IMR-90 (cell line): ENCODE measurements around the gene ADORA2A. TPM values are rescaled to one million over a fixed set of nuclear protein-coding genes. Genes with fewer than 3 reads are reported as not detected.

Experiments
- ATAC-seq: fragments of 200-7000 bp; cut with Tn5 transposase; 2 replicates; pipeline ENCODE4 v1.9.1; 2020; ENCODE audit warnings: low read depth, mild to moderate bottlenecking, moderate library complexity
- BruUV-seq: library from RNA; stranded (reverse); fragments of 400-500 nt; replicated peaks from 2 replicates; lab custom pipeline; 2021; lab: Mats Ljungman, UMichigan
- CTCF ChIA-PET: fragments of 300-600 bp; formaldehyde crosslinking; extraction: SDS; loops from one replicate; lab custom pipeline; 2021; ENCODE audit warnings: antibody characterized with exemption; lab: Yijun Ruan, JAX
- POLR2A ChIA-PET: fragments of 300-600 bp; sonication (Branson Sonifier 250); formaldehyde crosslinking; loops from one replicate; lab custom pipeline; 2022; ENCODE audit warnings: antibody characterized with exemption; ENCODE audit not compliant: unreplicated experiment; lab: Charles Lee
- DNase-seq: peaks from one replicate; pipeline ENCODE4 v3.0.0; 2013
- H2AFZ ChIP-seq: replicated peaks from 2 replicates; pipeline ENCODE3; 2013; ENCODE audit warnings: low read length, mild to moderate bottlenecking; ENCODE audit not compliant: poor library complexity
- H2AK5ac ChIP-seq: 2 replicates; pipeline ENCODE4 v1.6.1; 2013; ENCODE audit warnings: low read depth, low read length, inconsistent platforms
- H2AK9ac ChIP-seq: replicated peaks from 2 replicates; pipeline ENCODE3; 2013; ENCODE audit warnings: mild to moderate bottlenecking, low read depth, low read length, moderate library complexity; ENCODE audit not compliant: poor library complexity
- H2BK120ac ChIP-seq: 2 replicates; pipeline ENCODE4 v1.6.1; 2013; ENCODE audit warnings: low read depth, low read length, inconsistent platforms
- H2BK15ac ChIP-seq: 3 replicates; pipeline ENCODE4 v1.6.1; 2013; ENCODE audit warnings: low read depth, low read length, inconsistent platforms
- H2BK20ac ChIP-seq: 2 replicates; pipeline ENCODE4 v1.6.1; 2013; ENCODE audit warnings: low read depth, mild to moderate bottlenecking, inconsistent platforms, low read length, moderate library complexity
- H2BK5ac ChIP-seq: 2 replicates; pipeline ENCODE4 v1.6.1; 2013; ENCODE audit warnings: mild to moderate bottlenecking, low read depth, low read length, inconsistent platforms; ENCODE audit not compliant: poor library complexity, severe bottlenecking
- H3K14ac ChIP-seq: replicated peaks from 2 replicates; pipeline ENCODE4 v1.6.1; 2013; ENCODE audit warnings: low read depth, low read length, inconsistent platforms
- H3K18ac ChIP-seq: 2 replicates; pipeline ENCODE4 v1.6.1; 2013; ENCODE audit warnings: low read depth, low read length, control low read depth
- H3K23ac ChIP-seq: 2 replicates; pipeline ENCODE4 v1.6.1; 2013; ENCODE audit warnings: low read depth, low read length, inconsistent platforms
- H3K27ac ChIP-seq: 2 replicates; pipeline ENCODE4 v1.5.1; 2013; ENCODE audit warnings: mild to moderate bottlenecking, control low read depth, low read length; ENCODE audit not compliant: insufficient read depth
- H3K27me3 ChIP-seq: 2 replicates; pipeline ENCODE4 v1.6.1; 2013; ENCODE audit warnings: low read length; ENCODE audit not compliant: control insufficient read depth, insufficient read depth
- H3K36me3 ChIP-seq: 2 replicates; pipeline ENCODE4 v1.6.1; 2013; ENCODE audit warnings: low read length, mixed read lengths; ENCODE audit not compliant: control insufficient read depth, insufficient read depth
- H3K4ac ChIP-seq: 2 replicates; pipeline ENCODE4 v1.6.1; 2013; ENCODE audit warnings: low read depth, low read length, inconsistent platforms
- H3K4me1 ChIP-seq: 2 replicates; pipeline ENCODE4 v1.6.1; 2013; ENCODE audit warnings: low read length, mixed read lengths; ENCODE audit not compliant: control insufficient read depth, insufficient read depth
- H3K4me2 ChIP-seq: 2 replicates; pipeline ENCODE4 v1.6.1; 2013; ENCODE audit warnings: low read depth, mild to moderate bottlenecking, control low read depth, low read length, moderate library complexity
- H3K4me3 ChIP-seq: 2 replicates; pipeline ENCODE4 v1.5.1; 2013; ENCODE audit warnings: low read depth, mild to moderate bottlenecking, control low read depth, low read length, moderate library complexity; ENCODE audit not compliant: insufficient read depth
- H3K56ac ChIP-seq: 2 replicates; pipeline ENCODE4 v1.6.1; 2013; ENCODE audit warnings: low read length, inconsistent platforms; ENCODE audit not compliant: insufficient read depth; ENCODE audit errors: extremely low read depth
- H3K79me1 ChIP-seq, 2 experiments: 2 replicates each; pipeline ENCODE4 v1.6.1; 2013; ENCODE audit warnings: low read length in 2 of 2, inconsistent platforms in 1 of 2, low read depth in 1 of 2
- H3K9ac ChIP-seq: 2 replicates; pipeline ENCODE4 v1.6.1; 2013; ENCODE audit warnings: low read depth, low read length, control low read depth
- H3K9me1 ChIP-seq: 2 replicates; pipeline ENCODE4 v1.6.1; 2013; ENCODE audit warnings: low read length, inconsistent platforms; ENCODE audit not compliant: insufficient read depth
- H3K9me3 ChIP-seq: 2 replicates; pipeline ENCODE4 v1.6.1; 2013; ENCODE audit warnings: low read length; ENCODE audit not compliant: control insufficient read depth, insufficient read depth
- H4K20me1 ChIP-seq: 2 replicates; pipeline ENCODE4 v1.6.1; 2013; ENCODE audit warnings: low read length, inconsistent platforms; ENCODE audit not compliant: insufficient read depth
- H4K5ac ChIP-seq: 2 replicates; pipeline ENCODE4 v1.6.1; 2013; ENCODE audit warnings: mild to moderate bottlenecking, low read depth, low read length, control low read depth
- H4K8ac ChIP-seq, 2 experiments: 2 replicates each; pipeline ENCODE4 v1.6.1; 2013; ENCODE audit warnings: low read depth in 2 of 2, low read length in 2 of 2, control low read depth in 1 of 2, inconsistent platforms in 1 of 2
- H4K91ac ChIP-seq: 2 replicates; pipeline ENCODE4 v1.6.1; 2013; ENCODE audit warnings: low read depth, low read length, inconsistent platforms; ENCODE audit not compliant: insufficient read depth
- CHD1 ChIP-seq: IDR thresholded peaks from 2 replicates; pipeline ENCODE4 v1.6.1; 2012; ENCODE audit warnings: low read depth, low read length, improper control_type of control experiment
- MAFK ChIP-seq: IDR thresholded peaks from 2 replicates; pipeline ENCODE4 v1.6.1; 2012; ENCODE audit warnings: low read depth, low read length, improper control_type of control experiment
- MAZ ChIP-seq: IDR thresholded peaks from 2 replicates; pipeline ENCODE4 v1.6.1; 2012; ENCODE audit warnings: low read depth, mild to moderate bottlenecking, low read length, improper control_type of control experiment, moderate library complexity, borderline replicate concordance
- POLR2A ChIP-seq: IDR thresholded peaks from 2 replicates; pipeline ENCODE4 v1.6.1; 2012; ENCODE audit warnings: mild to moderate bottlenecking, low read depth, low read length
- SMC3 ChIP-seq: fragments of 150-350 bp; IDR thresholded peaks from 2 replicates; pipeline ENCODE4 v1.6.1; 2016; ENCODE audit warnings: low read depth, mild to moderate bottlenecking, antibody characterized with exemption, low read length, moderate library complexity
- WGBS, 2 experiments: methylation state at CpG; one replicate each; pipeline versions ENCODE4 v1.1.5 to v1.1.7; 2013; ENCODE audit warnings: missing lambda C conversion rate in 2 of 2; ENCODE audit not compliant: insufficient read length in 1 of 2; ENCODE audit errors: extremely low coverage in 2 of 2; 5-methylcytosine and 5-hydroxymethylcytosine counted together
- dilution Hi-C: fragments of 300-500 bp; cut with HindIII; formaldehyde crosslinking; loops from one replicate; pipeline ENCODE4 v1.14.3; 2018; ENCODE audit warnings: low sequenced_read_pairs; ENCODE audit not compliant: unreplicated experiment
- in situ Hi-C: fragments of 300-500 bp; cut with MboI; formaldehyde crosslinking; loops from 3 replicates; pipeline ENCODE4 v1.14.3; 2019; ENCODE audit warnings: low sequenced_read_pairs, inconsistent platforms, mixed read lengths
- intact Hi-C: fragments of 100-400 bp; cut with micrococcal nuclease; formaldehyde crosslinking; loops from 2 replicates; pipeline ENCODE4 v1.10.0; 2022
- polyA plus RNA-seq, 3 experiments: library from polyadenylated mRNA; depleted of rRNA; stranded (reverse); fragments of >200 nt; gene quantifications; 2 replicates each; pipeline ENCODE4 v1.2.3, GENCODE V29; 2012; ENCODE audit warnings: low replicate concordance in 1 of 3
- total RNA-seq: library from RNA; depleted of rRNA; stranded (reverse); fragments of >200 nt; gene quantifications from 2 replicates; pipeline ENCODE4 v1.2.3, GENCODE V29; 2012
- TF ChIP-seq, protein P1 (sequence below): fragments of 150-350 bp; IDR thresholded peaks from 2 replicates; pipeline ENCODE4 v1.6.1; 2017; ENCODE audit warnings: mild to moderate bottlenecking, antibody characterized with exemption, low read length, low read depth
- TF ChIP-seq, protein P2 (sequence below): fragments of 150-350 bp; IDR thresholded peaks from 2 replicates; pipeline ENCODE4 v1.6.1; 2016; ENCODE audit warnings: low read depth, mild to moderate bottlenecking, low read length, moderate library complexity, borderline replicate concordance

The ADORA2A gene
- total and polyA plus RNA-seq, 2 of the 4 experiments (the other 2 are of a cell fraction) = 0.36 to 1.1 TPM

GRCh38 chr22:24401931-24402367, 25.4 kb upstream of the ADORA2A start:
- peak overlapping the region; percentile 63; the same call in 1 of the 2 replicates for H4K91ac ChIP-seq
- peak overlapping the region; percentile 19 for H2BK5ac ChIP-seq
- peaks cover 26 to 84% of the 10 kb centered on the region in 2 experiments for H3K79me1 ChIP-seq
- no TSS peak for BruUV-seq
- ChIA-PET POLR2A (no interaction called here), CTCF (interaction anchor here (0.7 to 1.3 kb wide), 3 partner anchors 10 to 779 kb away, joined by 3 read pairs; no protein-coding TSS in a partner anchor)
- ATAC-seq (no peak), DNase-seq (no peak)
- no peaks in the 10 kb centered on the region for H3K27me3 ChIP-seq
- peak overlapping the region in 1 of 2 experiments; percentile 53; a peak in 1 of 4 replicates for H4K8ac ChIP-seq
- H2BK120ac ChIP-seq = peak overlapping the region; percentile 78
- in situ Hi-C loops (no loop called here), dilution Hi-C loops (no loop called here), intact Hi-C loops (no loop called here)
- peaks cover 34% of the 10 kb centered on the region for H3K4me1 ChIP-seq
- peaks cover 9% of the 10 kb centered on the region for H4K20me1 ChIP-seq
- H2AK5ac ChIP-seq = peak overlapping the region; percentile 86
- H3K23ac ChIP-seq = no peak overlapping the region
- H3K4ac ChIP-seq = peak overlapping the region; percentile 92
- no peak overlapping the region for H3K9ac ChIP-seq
- peaks cover 10% of the 10 kb centered on the region for H3K36me3 ChIP-seq
- H3K27ac ChIP-seq = no peak overlapping the region
- H2AK9ac ChIP-seq = peak overlapping the region; percentile 53
- TF ChIP-seq CHD1 = no peak
- no peak for TF ChIP-seq MAZ
- TF ChIP-seq, protein P1, sequence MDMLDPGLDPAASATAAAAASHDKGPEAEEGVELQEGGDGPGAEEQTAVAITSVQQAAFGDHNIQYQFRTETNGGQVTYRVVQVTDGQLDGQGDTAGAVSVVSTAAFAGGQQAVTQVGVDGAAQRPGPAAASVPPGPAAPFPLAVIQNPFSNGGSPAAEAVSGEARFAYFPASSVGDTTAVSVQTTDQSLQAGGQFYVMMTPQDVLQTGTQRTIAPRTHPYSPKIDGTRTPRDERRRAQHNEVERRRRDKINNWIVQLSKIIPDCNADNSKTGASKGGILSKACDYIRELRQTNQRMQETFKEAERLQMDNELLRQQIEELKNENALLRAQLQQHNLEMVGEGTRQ = no peak
- no peak for TF ChIP-seq SMC3
- TF ChIP-seq POLR2A = no peak
- TF ChIP-seq, protein P2, sequence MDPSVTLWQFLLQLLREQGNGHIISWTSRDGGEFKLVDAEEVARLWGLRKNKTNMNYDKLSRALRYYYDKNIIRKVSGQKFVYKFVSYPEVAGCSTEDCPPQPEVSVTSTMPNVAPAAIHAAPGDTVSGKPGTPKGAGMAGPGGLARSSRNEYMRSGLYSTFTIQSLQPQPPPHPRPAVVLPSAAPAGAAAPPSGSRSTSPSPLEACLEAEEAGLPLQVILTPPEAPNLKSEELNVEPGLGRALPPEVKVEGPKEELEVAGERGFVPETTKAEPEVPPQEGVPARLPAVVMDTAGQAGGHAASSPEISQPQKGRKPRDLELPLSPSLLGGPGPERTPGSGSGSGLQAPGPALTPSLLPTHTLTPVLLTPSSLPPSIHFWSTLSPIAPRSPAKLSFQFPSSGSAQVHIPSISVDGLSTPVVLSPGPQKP = no peak
- no peak for TF ChIP-seq MAFK
- H3K14ac ChIP-seq = peak overlapping the region; percentile 61
- H2BK20ac ChIP-seq = peak overlapping the region; percentile 58
- H3K4me2 ChIP-seq = no peak overlapping the region
- no peak overlapping the region for H3K18ac ChIP-seq
- no peak overlapping the region for H2AFZ ChIP-seq
- no peaks in the 10 kb centered on the region for H3K9me3 ChIP-seq
- H3K56ac ChIP-seq = no peak overlapping the region
- H3K4me3 ChIP-seq = no peak overlapping the region
- peaks cover 55% of the 10 kb centered on the region for H3K9me1 ChIP-seq
- peak overlapping the region; percentile 45; the same call in 1 of the 3 replicates for H2BK15ac ChIP-seq
- WGBS, 2 experiments = no CpG with 5 or more reads among the region's 5 CpGs
- no peak overlapping the region for H4K5ac ChIP-seq
